Measurements from ENCODE around the gene KRTAP9-1. TPM values are rescaled to one million over a fixed set of nuclear protein-coding genes. Genes with fewer than 3 reads are reported as not detected.

The KRTAP9-1 gene
- total RNA-seq, 2 experiments from 2014 or later: not detected

- Histone ChIP-seq H3K4me1 (ENCODE audit: insufficient read depth, low read length, poor library complexity, severe bottlenecking) (no peaks in the 10 kb centered on the region), H3K9me3 (ENCODE audit: low read length) (no peaks in the 10 kb centered on the region), H4K20me1 (ENCODE audit: insufficient read depth, low read length) (no peaks in the 10 kb centered on the region), H2AFZ (ENCODE audit: low read length) (no peak overlapping the region), H3K4me3 (ENCODE audit: low read depth, low read length, poor library complexity, severe bottlenecking) (no peak overlapping the region), H3K79me2 (ENCODE audit: insufficient read depth, low read depth, low read length) (no peaks in the 10 kb centered on the region), H3K4me2 (ENCODE audit: low read length) (no peak overlapping the region), H3K9me2 (ENCODE audit: insufficient read depth, low read length) (no peaks in the 10 kb centered on the region), H3K27ac (ENCODE audit: low read depth, low read length, poor library complexity, severe bottlenecking) (no peak overlapping the region), H3K36me3 (ENCODE audit: insufficient read depth, low read length) (no peaks in the 10 kb centered on the region)
- no TSS peak for BruUV-seq (replicated peaks)
- intact Hi-C loops (cut with micrococcal nuclease; ENCODE audit: unreplicated experiment): no loop called here
- no peak for DNase-seq (ENCODE audit: low spot score)
- CTCF ChIA-PET (ENCODE audit: unreplicated experiment): no interaction called here
- POLR2A ChIA-PET: no interaction called here
- TF ChIP-seq, protein P1, sequence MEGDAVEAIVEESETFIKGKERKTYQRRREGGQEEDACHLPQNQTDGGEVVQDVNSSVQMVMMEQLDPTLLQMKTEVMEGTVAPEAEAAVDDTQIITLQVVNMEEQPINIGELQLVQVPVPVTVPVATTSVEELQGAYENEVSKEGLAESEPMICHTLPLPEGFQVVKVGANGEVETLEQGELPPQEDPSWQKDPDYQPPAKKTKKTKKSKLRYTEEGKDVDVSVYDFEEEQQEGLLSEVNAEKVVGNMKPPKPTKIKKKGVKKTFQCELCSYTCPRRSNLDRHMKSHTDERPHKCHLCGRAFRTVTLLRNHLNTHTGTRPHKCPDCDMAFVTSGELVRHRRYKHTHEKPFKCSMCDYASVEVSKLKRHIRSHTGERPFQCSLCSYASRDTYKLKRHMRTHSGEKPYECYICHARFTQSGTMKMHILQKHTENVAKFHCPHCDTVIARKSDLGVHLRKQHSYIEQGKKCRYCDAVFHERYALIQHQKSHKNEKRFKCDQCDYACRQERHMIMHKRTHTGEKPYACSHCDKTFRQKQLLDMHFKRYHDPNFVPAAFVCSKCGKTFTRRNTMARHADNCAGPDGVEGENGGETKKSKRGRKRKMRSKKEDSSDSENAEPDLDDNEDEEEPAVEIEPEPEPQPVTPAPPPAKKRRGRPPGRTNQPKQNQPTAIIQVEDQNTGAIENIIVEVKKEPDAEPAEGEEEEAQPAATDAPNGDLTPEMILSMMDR (conservative IDR thresholded peaks at IDR 0.05; ENCODE audit: low read length): no peak
- TF ChIP-seq EZH2phosphoT487 (IDR thresholded peaks at IDR 0.05; ENCODE audit: borderline replicate concordance, low read depth, low read length): no peak
Observed at GRCh38 chr17:41212524-41213169, 23.0 kb downstream of the KRTAP9-1 start.

DNA sequence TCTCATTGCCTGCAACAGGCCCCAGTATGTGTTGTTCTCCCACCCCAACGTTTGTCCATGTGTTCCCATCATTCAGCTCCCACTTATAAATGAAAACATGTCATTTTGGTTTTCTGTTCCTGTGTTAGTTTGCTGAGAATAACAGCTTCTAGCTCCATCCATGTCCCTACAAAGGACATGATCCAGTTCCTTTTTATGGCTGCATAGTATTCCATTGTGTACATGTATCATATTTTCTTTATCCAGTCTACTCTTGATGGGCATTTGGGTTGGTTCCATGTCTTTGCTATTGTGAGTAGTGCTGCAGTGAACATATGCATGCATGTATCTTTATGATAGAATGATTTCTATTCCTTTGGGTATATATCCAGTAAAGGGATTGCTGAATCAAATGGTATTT, 26.0 kb downstream of the KRTAP9-1 start:
- H3K4me3 ChIP-seq (ENCODE audit: low read depth, low read length, poor library complexity, severe bottlenecking): no peak overlapping the region
- BruUV-seq (replicated peaks): no TSS peak
- no peak overlapping the region for H3K27ac ChIP-seq (ENCODE audit: low read depth, low read length, poor library complexity, severe bottlenecking)
- ChIA-PET POLR2A (no interaction called here), CTCF (ENCODE audit: unreplicated experiment) (no interaction called here)
- no peaks in the 10 kb centered on the region for H3K9me2 ChIP-seq (ENCODE audit: insufficient read depth, low read length)
- H2AFZ ChIP-seq (ENCODE audit: low read length): no peak overlapping the region
- no peaks in the 10 kb centered on the region for H3K9me3 ChIP-seq (ENCODE audit: low read length)
- no peak for DNase-seq (ENCODE audit: low spot score)
- TF ChIP-seq, protein P1 (conservative IDR thresholded peaks at IDR 0.05; ENCODE audit: low read length): no peak
- no peak for TF ChIP-seq EZH2phosphoT487 (IDR thresholded peaks at IDR 0.05; ENCODE audit: borderline replicate concordance, low read depth, low read length)
- H3K79me2 ChIP-seq (ENCODE audit: insufficient read depth, low read depth, low read length): no peaks in the 10 kb centered on the region
- no peaks in the 10 kb centered on the region for H3K4me1 ChIP-seq (ENCODE audit: insufficient read depth, low read length, poor library complexity, severe bottlenecking)
- H3K4me2 ChIP-seq (ENCODE audit: low read length): no peak overlapping the region
- no peaks in the 10 kb centered on the region for H3K36me3 ChIP-seq (ENCODE audit: insufficient read depth, low read length)
- intact Hi-C loops (cut with micrococcal nuclease; ENCODE audit: unreplicated experiment): no loop called here
- H4K20me1 ChIP-seq (ENCODE audit: insufficient read depth, low read length): no peaks in the 10 kb centered on the region

DNA sequence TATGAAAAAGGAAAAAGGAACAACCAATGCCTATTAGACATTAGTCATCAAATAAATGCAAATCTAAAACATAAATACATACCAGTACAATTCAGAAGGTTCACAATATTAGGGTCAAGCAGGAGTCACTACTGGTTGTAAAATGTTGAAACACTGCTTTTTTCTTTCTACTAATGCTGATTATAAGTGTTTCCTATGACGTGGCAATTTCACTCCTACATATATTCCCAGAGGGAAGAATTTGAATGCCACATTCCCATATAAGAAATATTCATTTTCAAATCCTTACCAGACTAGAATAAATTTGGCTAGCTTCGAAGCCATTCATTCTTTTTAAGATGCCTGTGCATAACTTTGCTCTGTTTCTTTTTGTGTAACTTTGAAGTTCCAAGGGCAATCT, 34.1 kb downstream of the KRTAP9-1 start:
- Histone ChIP-seq H3K4me1 (ENCODE audit: insufficient read depth, low read length, poor library complexity, severe bottlenecking) (no peaks in the 10 kb centered on the region), H3K9me2 (ENCODE audit: insufficient read depth, low read length) (no peaks in the 10 kb centered on the region), H3K4me3 (ENCODE audit: low read depth, low read length, poor library complexity, severe bottlenecking) (no peak overlapping the region), H3K36me3 (ENCODE audit: insufficient read depth, low read length) (no peaks in the 10 kb centered on the region), H3K9me3 (ENCODE audit: low read length) (no peaks in the 10 kb centered on the region), H4K20me1 (ENCODE audit: insufficient read depth, low read length) (no peaks in the 10 kb centered on the region), H2AFZ (ENCODE audit: low read length) (no peak overlapping the region), H3K79me2 (ENCODE audit: insufficient read depth, low read depth, low read length) (no peaks in the 10 kb centered on the region), H3K4me2 (ENCODE audit: low read length) (no peak overlapping the region), H3K27ac (ENCODE audit: low read depth, low read length, poor library complexity, severe bottlenecking) (no peak overlapping the region)
- BruUV-seq (replicated peaks): no TSS peak
- DNase-seq (ENCODE audit: low spot score): no peak
- CTCF ChIA-PET (ENCODE audit: unreplicated experiment): no interaction called here
- TF ChIP-seq, protein P1 (conservative IDR thresholded peaks at IDR 0.05; ENCODE audit: low read length): no peak
- no peak for TF ChIP-seq EZH2phosphoT487 (IDR thresholded peaks at IDR 0.05; ENCODE audit: borderline replicate concordance, low read depth, low read length)
- POLR2A ChIA-PET: no interaction called here
- intact Hi-C loops (cut with micrococcal nuclease; ENCODE audit: unreplicated experiment): no loop called here
